Upper lobe of right lung (tissue), 1 donor: ENCODE measurements around the gene POM121C. TPM values are rescaled to one million over a fixed set of nuclear protein-coding genes. Genes with fewer than 3 reads are reported as not detected.
"Not testable (repeated sequence)": the region's sequence is repeated elsewhere in the genome, so short reads cannot be mapped to it uniquely, and the experiment has no call there.

ENCODE experiments used
- ATAC-seq: fragments of 200-7000 bp; cut with Tn5 transposase; one replicate; pipeline ENCODE4 v1.9.1; 2020; ENCODE audit warnings: mild to moderate bottlenecking, moderate library complexity
- DNase-seq: peaks from one replicate; pipeline ENCODE4 v3.0.0-alpha.2; 2020
- H3K27ac ChIP-seq: fragments of 200-600 bp; one replicate; pipeline ENCODE4 v1.8.0; 2022
- H3K27me3 ChIP-seq: fragments of 200-600 bp; one replicate; pipeline ENCODE4 v1.8.0; 2022; ENCODE audit warnings: mild to moderate bottlenecking
- H3K36me3 ChIP-seq: fragments of 200-600 bp; one replicate; pipeline ENCODE4 v1.8.0; 2022
- H3K4me1 ChIP-seq: fragments of 200-600 bp; one replicate; pipeline ENCODE4 v1.8.0; 2022
- H3K4me3 ChIP-seq: fragments of 200-600 bp; one replicate; pipeline ENCODE4 v1.8.0; 2022; ENCODE audit warnings: mild to moderate bottlenecking
- H3K9me3 ChIP-seq: fragments of 200-600 bp; one replicate; pipeline ENCODE4 v1.8.0; 2022
- CTCF ChIP-seq: fragments of 200-600 bp; IDR thresholded peaks from one replicate; pipeline ENCODE4 v1.8.0; 2022; ENCODE audit warnings: antibody characterized with exemption
- intact Hi-C: fragments of 100-400 bp; cut with DNase I; formaldehyde crosslinking; loops from one replicate; pipeline ENCODE4 v1.11.0; 2022
- long read RNA-seq: library from polyadenylated mRNA; unstranded; transcript quantifications from one replicate; pipeline ENCODE4 v2.0.0, GENCODE V29; 2021
- total RNA-seq: library from RNA; stranded (reverse); fragmentation: NEBNext Ultra II Directional; extraction: Animal tissue kit (Norgen Biotek cat#: 25700); gene quantifications from one replicate; pipeline ENCODE4 v1.2.1, GENCODE V29; 2021
- donor health status: DM: no; HTN: yes; CAD: no; lungs with severe emphysema.

POM121C gene
- 38.5 TPM for total RNA-seq
- long read RNA-seq, partial matches to known transcripts = 30 of 53 reads
- long read RNA-seq, other reads (novel, unspliced or antisense) = 23 of 53 reads

DNA sequence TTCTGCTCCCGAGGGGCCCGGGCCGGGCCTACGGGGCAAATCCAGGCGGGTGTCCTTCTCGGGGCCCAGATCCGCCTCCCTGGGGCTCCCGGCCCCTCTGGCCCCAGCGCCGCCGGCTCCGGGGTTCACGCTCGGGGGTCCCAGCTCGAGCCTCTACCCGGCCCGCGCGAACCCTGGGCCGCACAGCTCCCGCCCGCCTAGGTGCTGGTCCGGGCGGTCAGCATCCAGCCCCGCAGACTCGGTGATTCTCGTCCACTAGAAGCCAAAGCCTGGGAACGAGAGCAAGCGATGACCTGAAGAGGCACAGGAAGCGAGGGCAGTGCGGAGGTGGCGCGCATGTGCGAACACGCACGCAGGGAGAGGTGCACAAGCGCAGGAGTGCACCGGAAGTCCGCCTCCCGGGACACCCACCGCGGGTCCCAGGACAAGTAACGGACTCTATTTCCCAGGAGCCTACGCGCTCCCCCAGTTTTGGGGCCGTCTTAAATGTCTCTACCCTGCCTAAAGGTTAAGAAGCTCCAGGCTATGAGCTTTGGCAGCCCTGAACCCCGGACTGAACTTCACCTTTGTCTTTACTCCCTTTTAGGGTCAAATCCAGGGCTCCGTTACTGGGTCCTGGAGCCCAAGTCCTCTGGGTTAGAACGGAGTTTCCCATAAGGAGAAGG, at the start of gene POM121C:
POM121C (minus strand) TSS at position 321 of the 665 bp plus-strand sequence. CDS start 44,803 bp downstream, outside the sequence.
- Histone ChIP-seq H3K27ac (peak within 1 kb of the TSS; percentile 71), H3K4me3 (peak within 1 kb of the TSS; percentile 63)
- peak; percentile 96 for DNase-seq
- H3K4me1 ChIP-seq, H3K9me3 ChIP-seq, H3K36me3 ChIP-seq, intact Hi-C loops, H3K27me3 ChIP-seq: not testable (repeated sequence)
- ATAC-seq = peak; percentile 100

- Histone ChIP-seq H3K27ac (no peak overlapping the region), H3K9me3 (no peaks in the 10 kb centered on the region), H3K4me1 (peaks cover 6% of the 10 kb centered on the region), H3K4me3 (no peak overlapping the region), H3K27me3 (no peaks in the 10 kb centered on the region), H3K36me3 (peaks cover 41% of the 10 kb centered on the region)
- TF ChIP-seq CTCF = no peak
- no peak for DNase-seq
- intact Hi-C loops = no loop called here
- peak; percentile 61 for ATAC-seq
These were observed 48.7 kb upstream of the POM121C start for GRCh38 chr7:75534727-75535307.

GRCh38 chr7:75533926-75534325, 47.8 kb upstream of the POM121C start:
- peak; percentile 8 for DNase-seq

DNA sequence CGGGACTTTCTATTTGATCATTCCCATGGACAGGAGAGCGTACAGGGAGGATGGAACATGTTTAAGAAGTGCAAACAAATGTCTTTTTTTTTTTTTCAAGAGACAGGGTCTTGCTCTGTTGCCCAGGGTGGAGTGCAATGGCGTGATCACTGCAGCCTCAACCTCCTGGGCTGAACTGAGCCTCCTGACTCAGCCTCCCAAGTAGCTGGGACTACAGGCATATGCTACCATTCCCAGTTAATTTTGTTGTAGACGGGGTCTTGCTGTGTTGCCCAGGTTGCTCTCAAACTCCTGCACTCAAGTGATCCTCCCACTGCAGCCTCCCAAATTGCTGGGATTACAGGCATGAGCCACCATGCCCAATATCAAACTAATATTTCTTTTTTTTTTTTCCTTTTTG, 46.5 kb upstream of the POM121C start:
- ATAC-seq (no peak), DNase-seq (no peak)
- TF ChIP-seq CTCF = no peak
- Histone ChIP-seq H3K4me1 (peaks cover 6% of the 10 kb centered on the region), H3K27me3 (no peaks in the 10 kb centered on the region), H3K27ac (no peak overlapping the region), H3K4me3 (no peak overlapping the region), H3K36me3 (peaks cover 19% of the 10 kb centered on the region), H3K9me3 (no peaks in the 10 kb centered on the region)
- intact Hi-C loops = no loop called here

More at GRCh38 chr7:75533926-75534325, 47.8 kb upstream of the POM121C start:
- ATAC-seq = no peak
- Histone ChIP-seq H3K27ac (no peak overlapping the region), H3K27me3 (no peaks in the 10 kb centered on the region), H3K4me1 (peaks cover 6% of the 10 kb centered on the region), H3K4me3 (no peak overlapping the region), H3K9me3 (no peaks in the 10 kb centered on the region), H3K36me3 (peaks cover 32% of the 10 kb centered on the region)
- intact Hi-C loops = no loop called here
- no peak for TF ChIP-seq CTCF

- H3K36me3 ChIP-seq = peaks cover 7% of the 10 kb centered on the region
- H3K27ac ChIP-seq = no peak overlapping the region
- TF ChIP-seq CTCF = no peak
- H3K4me3 ChIP-seq = no peak overlapping the region
- intact Hi-C loops = no loop called here
- no peaks in the 10 kb centered on the region for H3K9me3 ChIP-seq
- DNase-seq = peak; percentile 32
- peaks cover 12% of the 10 kb centered on the region for H3K4me1 ChIP-seq
- no peak for ATAC-seq
- H3K27me3 ChIP-seq = no peaks in the 10 kb centered on the region
These were observed 45.3 kb upstream of the POM121C start for GRCh38 chr7:75531359-75531821.

DNA sequence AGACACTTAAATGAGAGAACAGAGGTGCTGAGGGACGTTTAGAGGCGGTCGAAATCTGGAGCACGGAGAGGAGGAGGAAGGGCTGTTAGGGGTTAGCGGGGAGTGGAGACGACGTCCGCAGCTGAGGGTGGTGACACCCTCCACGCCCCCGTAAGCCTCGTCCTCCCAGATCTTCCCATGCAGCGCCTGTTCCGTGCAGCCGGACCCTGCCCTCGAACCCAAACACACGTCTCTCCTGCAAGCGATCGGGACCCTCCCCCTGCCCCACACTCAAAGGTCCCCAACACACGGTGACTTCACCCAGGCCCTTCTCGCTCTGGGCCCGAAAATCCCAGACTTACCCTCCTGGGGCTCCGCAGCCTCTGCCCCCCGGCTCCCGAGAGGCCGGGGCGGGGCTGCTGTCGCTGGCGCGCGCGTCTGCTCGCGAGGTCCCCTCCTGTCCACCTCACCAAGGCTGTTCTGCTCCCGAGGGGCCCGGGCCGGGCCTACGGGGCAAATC, 41.2 kb upstream of the POM121C start:
- intact Hi-C loops, H3K9me3 ChIP-seq, H3K27me3 ChIP-seq, ATAC-seq: not testable (repeated sequence)
- DNase-seq = peak; percentile 64
- H3K4me3 ChIP-seq = peak overlapping the region; percentile 94
- peak overlapping the region; percentile 86 for H3K27ac ChIP-seq
- peaks cover 14% of the 10 kb centered on the region for H3K4me1 ChIP-seq
- peaks cover 31% of the 10 kb centered on the region for H3K36me3 ChIP-seq

DNA sequence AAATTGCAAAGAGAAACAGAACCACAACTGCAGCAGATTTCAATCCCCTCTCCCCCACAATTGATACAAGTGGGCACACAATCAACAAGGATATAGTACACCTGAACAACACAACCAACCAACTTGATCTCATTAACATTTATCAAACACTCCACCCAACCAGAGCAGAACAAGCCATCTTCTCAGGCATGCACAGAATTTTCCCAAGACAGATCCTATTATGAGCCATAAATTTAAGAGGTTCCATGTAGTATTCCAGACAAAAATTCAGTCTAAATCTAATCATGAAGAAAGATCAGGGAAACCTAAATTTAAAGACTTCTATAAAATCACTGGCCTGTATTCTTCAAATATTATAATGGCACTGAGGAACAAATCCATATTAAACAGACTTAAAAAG, 35.6 kb upstream of the POM121C start:
- DNase-seq, ATAC-seq, H3K27me3 ChIP-seq, H3K4me3 ChIP-seq, H3K9me3 ChIP-seq, H3K27ac ChIP-seq, intact Hi-C loops: not testable (repeated sequence)
- Histone ChIP-seq H3K4me1 (peaks cover 10% of the 10 kb centered on the region), H3K36me3 (peaks cover 36% of the 10 kb centered on the region)

GRCh38 chr7:75518842-75519241, 32.7 kb upstream of the POM121C start:
- intact Hi-C loops, DNase-seq, H3K9me3 ChIP-seq, ATAC-seq, H3K27me3 ChIP-seq, H3K27ac ChIP-seq, H3K4me3 ChIP-seq, H3K4me1 ChIP-seq: not testable (repeated sequence)
- H3K36me3 ChIP-seq = peaks cover 21% of the 10 kb centered on the region

GRCh38 chr7:75509033-75509432, 22.9 kb upstream of the POM121C start:
- H3K4me1 ChIP-seq, ATAC-seq, DNase-seq, H3K27me3 ChIP-seq, H3K27ac ChIP-seq, intact Hi-C loops, H3K4me3 ChIP-seq, H3K9me3 ChIP-seq: not testable (repeated sequence)
- peaks cover 12% of the 10 kb centered on the region for H3K36me3 ChIP-seq

DNA sequence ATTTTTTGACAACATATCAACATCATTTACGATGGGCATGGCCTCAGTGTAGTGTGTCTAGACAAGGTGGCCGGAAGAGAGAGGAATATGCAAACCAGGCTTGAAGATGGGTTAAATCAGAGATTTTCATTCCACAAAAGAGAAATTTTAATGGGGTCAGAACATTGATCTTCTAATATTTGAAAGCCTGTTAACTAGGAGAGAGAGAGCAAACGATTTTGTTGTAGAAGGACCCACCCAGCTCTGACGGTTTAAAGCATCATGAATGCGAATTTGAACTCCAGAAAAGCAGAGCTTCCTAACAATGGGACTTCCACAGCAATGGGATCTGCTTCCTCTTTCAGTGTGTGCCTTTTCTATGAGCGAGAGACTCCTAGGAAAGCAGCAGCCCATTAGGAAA, 5.9 kb upstream of the POM121C start, which contains the start of gene SPDYE5:
SPDYE5 (plus strand) TSS at position 301 of the 400 bp plus-strand sequence. CDS start 1,728 bp downstream, outside the sequence.
- intact Hi-C loops, ATAC-seq, H3K27me3 ChIP-seq, H3K4me3 ChIP-seq, H3K4me1 ChIP-seq, H3K36me3 ChIP-seq, DNase-seq, H3K27ac ChIP-seq, H3K9me3 ChIP-seq: not testable (repeated sequence)
